ENCODE data around the gene STXBP6. TPM values are rescaled to one million over a fixed set of nuclear protein-coding genes. Genes with fewer than 3 reads are reported as not detected.
A peak's percentile ranks its signal among the peaks of the same experiment; 100 is the strongest.

Gene STXBP6
- total RNA-seq, 1 experiment from 2014 or later: 32.2 TPM

DNA sequence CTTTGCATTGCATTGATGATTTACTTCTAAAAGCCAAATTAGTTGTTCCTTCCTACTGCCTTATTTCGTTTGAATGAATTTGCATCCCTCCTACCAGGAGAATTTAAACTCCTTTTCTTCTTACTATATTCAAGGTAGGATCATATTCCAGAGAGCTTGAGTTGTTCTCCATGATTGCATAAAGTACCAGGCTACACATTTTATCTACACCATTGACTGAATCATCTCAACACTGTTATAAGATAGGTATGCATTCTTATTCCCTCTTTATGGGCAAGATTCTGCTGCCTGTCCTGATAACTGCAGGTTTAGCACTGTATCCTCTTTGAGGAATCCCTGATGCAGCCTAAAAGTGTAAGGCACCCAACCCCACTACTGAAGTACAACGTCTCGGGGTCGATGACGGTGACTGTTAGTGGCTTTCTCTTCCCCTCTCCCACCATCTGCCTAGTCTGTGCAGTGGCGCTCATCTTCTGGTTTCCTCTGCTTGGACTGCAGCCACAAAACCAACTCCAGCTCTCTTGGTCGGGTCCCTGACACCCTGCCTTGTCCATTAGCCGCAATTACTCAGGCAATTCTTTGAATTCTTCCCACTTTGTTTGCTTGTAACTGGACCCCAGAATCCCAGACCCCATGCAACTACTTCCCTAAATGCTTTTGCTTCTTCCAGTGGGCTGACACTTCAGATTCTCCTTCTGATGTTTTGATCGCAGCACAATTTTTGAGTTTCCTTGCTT lies 44.4 kb upstream of the STXBP6 start:
- H3K36me3 Mint-ChIP-seq (ENCODE audit: insufficient read depth, unreplicated experiment): peaks cover 7% of the 10 kb centered on the region
- CTCF ChIA-PET: no interaction called here
- H3K27ac Mint-ChIP-seq (ENCODE audit: unreplicated experiment): no peak overlapping the region
- POLR2A ChIA-PET: no interaction called here
- H3K9me3 Mint-ChIP-seq (ENCODE audit: unreplicated experiment): no peaks in the 10 kb centered on the region
- H3K36me3 ChIP-seq (ENCODE audit: control insufficient read depth, insufficient read depth, low read length): no peaks in the 10 kb centered on the region
- H3K4me3 Mint-ChIP-seq (ENCODE audit: unreplicated experiment): no peak overlapping the region
- no peaks in the 10 kb centered on the region for H3K9me3 ChIP-seq
- no peaks in the 10 kb centered on the region for H3K27me3 ChIP-seq (replicated peaks; ENCODE audit: control insufficient read depth, insufficient read depth, low read length)
- peaks cover 49% of the 10 kb centered on the region for H3K4me1 ChIP-seq
- intact Hi-C loops (cut with micrococcal nuclease; ENCODE audit: unreplicated experiment): no loop called here
- TF ChIP-seq, protein P1, sequence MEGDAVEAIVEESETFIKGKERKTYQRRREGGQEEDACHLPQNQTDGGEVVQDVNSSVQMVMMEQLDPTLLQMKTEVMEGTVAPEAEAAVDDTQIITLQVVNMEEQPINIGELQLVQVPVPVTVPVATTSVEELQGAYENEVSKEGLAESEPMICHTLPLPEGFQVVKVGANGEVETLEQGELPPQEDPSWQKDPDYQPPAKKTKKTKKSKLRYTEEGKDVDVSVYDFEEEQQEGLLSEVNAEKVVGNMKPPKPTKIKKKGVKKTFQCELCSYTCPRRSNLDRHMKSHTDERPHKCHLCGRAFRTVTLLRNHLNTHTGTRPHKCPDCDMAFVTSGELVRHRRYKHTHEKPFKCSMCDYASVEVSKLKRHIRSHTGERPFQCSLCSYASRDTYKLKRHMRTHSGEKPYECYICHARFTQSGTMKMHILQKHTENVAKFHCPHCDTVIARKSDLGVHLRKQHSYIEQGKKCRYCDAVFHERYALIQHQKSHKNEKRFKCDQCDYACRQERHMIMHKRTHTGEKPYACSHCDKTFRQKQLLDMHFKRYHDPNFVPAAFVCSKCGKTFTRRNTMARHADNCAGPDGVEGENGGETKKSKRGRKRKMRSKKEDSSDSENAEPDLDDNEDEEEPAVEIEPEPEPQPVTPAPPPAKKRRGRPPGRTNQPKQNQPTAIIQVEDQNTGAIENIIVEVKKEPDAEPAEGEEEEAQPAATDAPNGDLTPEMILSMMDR (IDR thresholded peaks at IDR 0.05; ENCODE audit: insufficient read depth in 1 of 2, low read depth in 1 of 2, low read length in 1 of 2, severe bottlenecking in 1 of 2, unreplicated experiment in 1 of 2): no peak
- no peak overlapping the region for H3K4me3 ChIP-seq (ENCODE audit: low read depth, low read length)
- no peaks in the 10 kb centered on the region for H3K27me3 Mint-ChIP-seq (ENCODE audit: insufficient read depth, unreplicated experiment)
- no TSS peak for BruUV-seq (replicated peaks)
- peaks cover 46% of the 10 kb centered on the region for H3K4me1 Mint-ChIP-seq (ENCODE audit: low read depth, unreplicated experiment)
- DNase-seq: no peak

- BruUV-seq (replicated peaks): no TSS peak
- intact Hi-C loops (cut with micrococcal nuclease; ENCODE audit: unreplicated experiment): no loop called here
- peaks cover 57% of the 10 kb centered on the region for H3K4me1 ChIP-seq
- H3K4me1 Mint-ChIP-seq (ENCODE audit: low read depth, unreplicated experiment): peaks cover 53% of the 10 kb centered on the region
- H3K36me3 Mint-ChIP-seq (ENCODE audit: insufficient read depth, unreplicated experiment): peaks cover 7% of the 10 kb centered on the region
- no peak overlapping the region for H3K4me3 Mint-ChIP-seq (ENCODE audit: unreplicated experiment)
- H3K27ac Mint-ChIP-seq (ENCODE audit: unreplicated experiment): peak overlapping the region; percentile 89
- ChIA-PET CTCF (no interaction called here), POLR2A (no interaction called here)
- H3K4me3 ChIP-seq (ENCODE audit: low read depth, low read length): no peak overlapping the region
- no peaks in the 10 kb centered on the region for H3K27me3 ChIP-seq (replicated peaks; ENCODE audit: control insufficient read depth, insufficient read depth, low read length)
- H3K36me3 ChIP-seq (ENCODE audit: control insufficient read depth, insufficient read depth, low read length): no peaks in the 10 kb centered on the region
- no peaks in the 10 kb centered on the region for H3K9me3 Mint-ChIP-seq (ENCODE audit: unreplicated experiment)
- no peaks in the 10 kb centered on the region for H3K27me3 Mint-ChIP-seq (ENCODE audit: insufficient read depth, unreplicated experiment)
- TF ChIP-seq, protein P1 (IDR thresholded peaks at IDR 0.05; ENCODE audit: insufficient read depth in 1 of 2, low read depth in 1 of 2, low read length in 1 of 2, severe bottlenecking in 1 of 2, unreplicated experiment in 1 of 2): no peak
- no peak for DNase-seq
- no peaks in the 10 kb centered on the region for H3K9me3 ChIP-seq
These were observed 42.4 kb upstream of the STXBP6 start for GRCh38 chr14:25092258-25092740.

GRCh38 chr14:25090716-25091454 lies 40.9 kb upstream of the STXBP6 start:
- intact Hi-C loops (cut with micrococcal nuclease; ENCODE audit: unreplicated experiment): loop anchor here (1.0 to 2.0 kb wide), 2 partner anchors 41 to 42 kb away; partner anchors contain the start of gene STXBP6
- TF ChIP-seq, protein P1 (IDR thresholded peaks at IDR 0.05; ENCODE audit: insufficient read depth in 1 of 2, low read depth in 1 of 2, low read length in 1 of 2, severe bottlenecking in 1 of 2, unreplicated experiment in 1 of 2): no peak
- peaks cover 57% of the 10 kb centered on the region for H3K4me1 ChIP-seq
- peaks cover 7% of the 10 kb centered on the region for H3K36me3 Mint-ChIP-seq (ENCODE audit: insufficient read depth, unreplicated experiment)
- H3K27me3 Mint-ChIP-seq (ENCODE audit: insufficient read depth, unreplicated experiment): no peaks in the 10 kb centered on the region
- peak overlapping the region; percentile 16; the same call in 1 of the 2 replicates for H3K4me3 ChIP-seq (ENCODE audit: low read depth, low read length)
- ChIA-PET POLR2A (no interaction called here), CTCF (no interaction called here)
- H3K4me3 Mint-ChIP-seq (ENCODE audit: unreplicated experiment): peak overlapping the region; percentile 58
- no peaks in the 10 kb centered on the region for H3K36me3 ChIP-seq (ENCODE audit: control insufficient read depth, insufficient read depth, low read length)
- H3K4me1 Mint-ChIP-seq (ENCODE audit: low read depth, unreplicated experiment): peaks cover 51% of the 10 kb centered on the region
- no peaks in the 10 kb centered on the region for H3K9me3 Mint-ChIP-seq (ENCODE audit: unreplicated experiment)
- H3K27me3 ChIP-seq (replicated peaks; ENCODE audit: control insufficient read depth, insufficient read depth, low read length): no peaks in the 10 kb centered on the region
- H3K9me3 ChIP-seq: no peaks in the 10 kb centered on the region
- H3K27ac Mint-ChIP-seq (ENCODE audit: unreplicated experiment): peak overlapping the region; percentile 89
- peak; percentile 79 to 88 for DNase-seq
- TSS peak; percentile 53 for BruUV-seq (replicated peaks)

Data from Caco-2 (cell line).